Mesendoderm (in vitro differentiated cells): Measurements from ENCODE around the gene HDAC4.

ENCODE experiments used
- DNase-seq: peaks from one replicate; pipeline ENCODE4 v3.0.0; 2013
- H2AK5ac ChIP-seq: 2 replicates; pipeline ENCODE4 v1.6.1; 2013; ENCODE audit warnings: low read length, inconsistent platforms
- H2BK120ac ChIP-seq: 2 replicates; pipeline ENCODE4 v1.6.1; 2013; ENCODE audit warnings: low read depth, mild to moderate bottlenecking, low read length, moderate library complexity, mixed read lengths
- H2BK15ac ChIP-seq: replicated peaks from 2 replicates; pipeline ENCODE4 v1.6.1; 2013; ENCODE audit warnings: low read depth, mild to moderate bottlenecking, moderate library complexity
- H2BK5ac ChIP-seq: 2 replicates; pipeline ENCODE4 v1.6.1; 2013; ENCODE audit warnings: low read length, inconsistent platforms
- H3K18ac ChIP-seq: 2 replicates; pipeline ENCODE4 v1.6.1; 2013; ENCODE audit warnings: mild to moderate bottlenecking, low read length, mixed read lengths
- H3K23ac ChIP-seq: one replicate; pipeline ENCODE4 v1.6.1; 2013; ENCODE audit warnings: low read length
- H3K27ac ChIP-seq: 2 replicates; pipeline ENCODE4 v1.5.1; 2013; ENCODE audit warnings: low read depth, mild to moderate bottlenecking, inconsistent platforms, low read length, moderate library complexity
- H3K27me3 ChIP-seq: 2 replicates; pipeline ENCODE4 v1.6.1; 2013; ENCODE audit warnings: low read length, control low read depth, mild to moderate bottlenecking, inconsistent platforms; ENCODE audit not compliant: insufficient read depth, poor library complexity
- H3K36me3 ChIP-seq: 2 replicates; pipeline ENCODE4 v1.6.1; 2013; ENCODE audit warnings: low read length, inconsistent platforms; ENCODE audit not compliant: control insufficient read depth, insufficient read depth
- H3K4ac ChIP-seq: one replicate; pipeline ENCODE4 v1.6.1; 2013; ENCODE audit warnings: low read depth, mild to moderate bottlenecking, low read length, moderate library complexity
- H3K4me1 ChIP-seq: 2 replicates; pipeline ENCODE4 v1.6.1; 2013; ENCODE audit warnings: low read depth, low read length, inconsistent platforms; ENCODE audit not compliant: control insufficient read depth
- H3K4me2 ChIP-seq: 2 replicates; pipeline ENCODE4 v1.6.1; 2013; ENCODE audit warnings: low read length
- H3K4me3 ChIP-seq: 2 replicates; pipeline ENCODE4 v1.5.1; 2013; ENCODE audit warnings: mild to moderate bottlenecking, low read length
- H3K56ac ChIP-seq: one replicate; pipeline ENCODE4 v1.6.1; 2013; ENCODE audit warnings: low read length
- H3K79me1 ChIP-seq: 2 replicates; pipeline ENCODE4 v1.6.1; 2013; ENCODE audit warnings: low read length, inconsistent platforms
- H3K79me2 ChIP-seq: 2 replicates; pipeline ENCODE4 v1.6.1; 2013; ENCODE audit warnings: mild to moderate bottlenecking, low read length; ENCODE audit not compliant: control insufficient read depth, insufficient read depth
- H3K9ac ChIP-seq: 2 replicates; pipeline ENCODE4 v1.6.1; 2013; ENCODE audit warnings: low read length, inconsistent platforms
- H4K5ac ChIP-seq: one replicate; pipeline ENCODE4 v1.6.1; 2013; ENCODE audit warnings: low read length
- H4K8ac ChIP-seq: one replicate; pipeline ENCODE4 v1.6.1; 2013; ENCODE audit warnings: low read depth, mild to moderate bottlenecking, control low read depth, low read length, moderate library complexity
- WGBS: extraction: QIAGEN DNeasy Blood & Tissue Kit; methylation state at CpG from one replicate; pipeline ENCODE4 v1.1.7; 2013; ENCODE audit warnings: low lambda C conversion rate, missing lambda C conversion rate; ENCODE audit not compliant: insufficient coverage; ENCODE audit errors: extremely low coverage; 5-methylcytosine and 5-hydroxymethylcytosine counted together

The HDAC4 gene

GRCh38 chr2:239181903-239182581 lies 218.8 kb downstream of the HDAC4 start:
- H3K79me1 ChIP-seq, result no peaks in the 10 kb centered on the region
- H3K4me3 ChIP-seq, result no peak overlapping the region
- H3K27ac ChIP-seq, result no peak overlapping the region
- H3K56ac ChIP-seq, result no peak overlapping the region
- no peak overlapping the region for H3K4ac ChIP-seq
- H3K9ac ChIP-seq, result no peak overlapping the region
- H2BK5ac ChIP-seq, result no peak overlapping the region
- H4K8ac ChIP-seq, result no peak overlapping the region
- WGBS, result no CpG with 5 or more reads among the region's 15 CpGs
- H4K5ac ChIP-seq, result no peak overlapping the region
- no peaks in the 10 kb centered on the region for H3K79me2 ChIP-seq
- H2BK120ac ChIP-seq, result no peak overlapping the region
- H3K23ac ChIP-seq, result no peak overlapping the region
- no peak overlapping the region for H3K18ac ChIP-seq
- no peak for DNase-seq
- no peaks in the 10 kb centered on the region for H3K27me3 ChIP-seq
- H3K4me2 ChIP-seq, result no peak overlapping the region
- H2BK15ac ChIP-seq, result no peak overlapping the region
- H3K36me3 ChIP-seq, result no peaks in the 10 kb centered on the region
- no peaks in the 10 kb centered on the region for H3K4me1 ChIP-seq
- no peak overlapping the region for H2AK5ac ChIP-seq

- Histone ChIP-seq H2BK15ac (no peak overlapping the region), H3K27ac (no peak overlapping the region), H3K36me3 (no peaks in the 10 kb centered on the region), H4K8ac (no peak overlapping the region), H2BK120ac (no peak overlapping the region), H3K4me3 (no peak overlapping the region), H4K5ac (no peak overlapping the region), H2BK5ac (no peak overlapping the region), H3K79me1 (no peaks in the 10 kb centered on the region), H3K4me2 (no peak overlapping the region), H3K79me2 (no peaks in the 10 kb centered on the region), H3K23ac (no peak overlapping the region), H2AK5ac (no peak overlapping the region), H3K4me1 (no peaks in the 10 kb centered on the region), H3K18ac (no peak overlapping the region), H3K4ac (no peak overlapping the region), H3K9ac (no peak overlapping the region), H3K56ac (no peak overlapping the region), H3K27me3 (no peaks in the 10 kb centered on the region)
- no CpG with 5 or more reads among the region's 21 CpGs for WGBS
- no peak for DNase-seq
Measured at GRCh38 chr2:239181074-239181902, 219.5 kb downstream of the HDAC4 start.

GRCh38 chr2:239180526-239181073 lies 220.2 kb downstream of the HDAC4 start:
- no peaks in the 10 kb centered on the region for H3K79me1 ChIP-seq
- H3K27ac ChIP-seq, result no peak overlapping the region
- no peak overlapping the region for H2BK15ac ChIP-seq
- H3K4me1 ChIP-seq, result no peaks in the 10 kb centered on the region
- no CpG with 5 or more reads among the region's 14 CpGs for WGBS
- no peaks in the 10 kb centered on the region for H3K27me3 ChIP-seq
- H2BK120ac ChIP-seq, result no peak overlapping the region
- no peak overlapping the region for H3K23ac ChIP-seq
- no peaks in the 10 kb centered on the region for H3K36me3 ChIP-seq
- no peak overlapping the region for H3K18ac ChIP-seq
- no peak for DNase-seq
- H3K4me2 ChIP-seq, result no peak overlapping the region
- H4K5ac ChIP-seq, result no peak overlapping the region
- no peak overlapping the region for H4K8ac ChIP-seq
- H3K56ac ChIP-seq, result no peak overlapping the region
- H2AK5ac ChIP-seq, result no peak overlapping the region
- H3K4me3 ChIP-seq, result no peak overlapping the region
- H2BK5ac ChIP-seq, result no peak overlapping the region
- no peak overlapping the region for H3K4ac ChIP-seq
- no peak overlapping the region for H3K9ac ChIP-seq
- no peaks in the 10 kb centered on the region for H3K79me2 ChIP-seq

GRCh38 chr2:239179851-239180371 lies 220.9 kb downstream of the HDAC4 start:
- no peak overlapping the region for H3K9ac ChIP-seq
- H3K4me1 ChIP-seq, result no peaks in the 10 kb centered on the region
- H4K8ac ChIP-seq, result no peak overlapping the region
- no peaks in the 10 kb centered on the region for H3K79me1 ChIP-seq
- H2BK15ac ChIP-seq, result no peak overlapping the region
- peaks cover 2% of the 10 kb centered on the region for H3K36me3 ChIP-seq
- no peak overlapping the region for H3K56ac ChIP-seq
- DNase-seq, result no peak
- H3K4me2 ChIP-seq, result no peak overlapping the region
- H3K23ac ChIP-seq, result no peak overlapping the region
- no peak overlapping the region for H3K4ac ChIP-seq
- H3K27me3 ChIP-seq, result no peaks in the 10 kb centered on the region
- no peaks in the 10 kb centered on the region for H3K79me2 ChIP-seq
- no peak overlapping the region for H4K5ac ChIP-seq
- H3K27ac ChIP-seq, result no peak overlapping the region
- H3K4me3 ChIP-seq, result no peak overlapping the region
- no peak overlapping the region for H3K18ac ChIP-seq
- no CpG with 5 or more reads among the region's 22 CpGs for WGBS
- no peak overlapping the region for H2AK5ac ChIP-seq
- no peak overlapping the region for H2BK120ac ChIP-seq
- no peak overlapping the region for H2BK5ac ChIP-seq

- no peak for DNase-seq
- H3K4me1 ChIP-seq, result no peaks in the 10 kb centered on the region
- H3K79me1 ChIP-seq, result no peaks in the 10 kb centered on the region
- H3K79me2 ChIP-seq, result no peaks in the 10 kb centered on the region
- no peak overlapping the region for H3K27ac ChIP-seq
- H2AK5ac ChIP-seq, result no peak overlapping the region
- no peak overlapping the region for H2BK5ac ChIP-seq
- H4K8ac ChIP-seq, result no peak overlapping the region
- no peak overlapping the region for H3K9ac ChIP-seq
- H3K4ac ChIP-seq, result no peak overlapping the region
- no peak overlapping the region for H3K23ac ChIP-seq
- no peak overlapping the region for H3K18ac ChIP-seq
- no peak overlapping the region for H3K4me3 ChIP-seq
- no peak overlapping the region for H2BK15ac ChIP-seq
- H3K4me2 ChIP-seq, result no peak overlapping the region
- no peak overlapping the region for H2BK120ac ChIP-seq
- H3K36me3 ChIP-seq, result peaks cover 4% of the 10 kb centered on the region
- no peaks in the 10 kb centered on the region for H3K27me3 ChIP-seq
- H4K5ac ChIP-seq, result no peak overlapping the region
- no peak overlapping the region for H3K56ac ChIP-seq
- WGBS, result no CpG with 5 or more reads among the region's 26 CpGs
Measured at GRCh38 chr2:239178954-239179353, 221.9 kb downstream of the HDAC4 start.
